HG03520 (cell line): ENCODE measurements around the gene MBD4.

Source experiments
- ATAC-seq: cut with Tn5 transposase; IDR thresholded peaks from one replicate; pipeline ENCODE4 v1.9.1; 2021; ENCODE audit warnings: mild to moderate bottlenecking, moderate library complexity; ENCODE audit not compliant: unreplicated experiment

The MBD4 gene

GRCh38 chr3:129432671-129433070 is 7.1 kb downstream of the MBD4 start:
- ATAC-seq: no peak

- no peak for ATAC-seq
These were observed 7.7 kb downstream of the MBD4 start for GRCh38 chr3:129432036-129432435.

GRCh38 chr3:129429602-129430001 is 10.1 kb downstream of the MBD4 start:
- no peak for ATAC-seq

GRCh38 chr3:129429080-129429451 is 10.7 kb downstream of the MBD4 start:
- no peak for ATAC-seq

GRCh38 chr3:129428376-129429079 is 11.2 kb downstream of the MBD4 start, which contains the start of gene EFCAB12:
Gene EFCAB12 (minus strand): TSS chr3:129428636. CDS start chr3:129428488, 148 bp downstream.
- peak; percentile 87 for ATAC-seq

- ATAC-seq: no peak
These were observed 11.8 kb downstream of the MBD4 start for GRCh38 chr3:129428007-129428375.

GRCh38 chr3:129425619-129426018 is 14.1 kb downstream of the MBD4 start:
- no peak for ATAC-seq

- no peak for ATAC-seq
These were observed 14.5 kb downstream of the MBD4 start for GRCh38 chr3:129425213-129425612.

GRCh38 chr3:129424185-129424841 is 15.4 kb downstream of the MBD4 start:
- no peak for ATAC-seq

GRCh38 chr3:129422897-129423296 is 16.9 kb downstream of the MBD4 start:
- ATAC-seq: no peak

GRCh38 chr3:129421988-129422745 is 17.6 kb downstream of the MBD4 start:
- ATAC-seq: no peak

- no peak for ATAC-seq
These were observed 18.4 kb downstream of the MBD4 start for GRCh38 chr3:129421236-129421883.

GRCh38 chr3:129419476-129419875 is 20.3 kb downstream of the MBD4 start:
- no peak for ATAC-seq

- no peak for ATAC-seq
These were observed 21.4 kb downstream of the MBD4 start for GRCh38 chr3:129418041-129418973.

GRCh38 chr3:129417326-129417725 is 22.4 kb downstream of the MBD4 start:
- ATAC-seq: no peak

- ATAC-seq: no peak
These were observed 23.3 kb downstream of the MBD4 start for GRCh38 chr3:129416415-129416814.

GRCh38 chr3:129415830-129416229 is 23.9 kb downstream of the MBD4 start:
- no peak for ATAC-seq

- ATAC-seq: no peak
These were observed 24.4 kb downstream of the MBD4 start for GRCh38 chr3:129415378-129415777.

GRCh38 chr3:129413687-129414506 is 25.9 kb downstream of the MBD4 start:
- ATAC-seq: peak; percentile 72
